IPS DF 4.7 (cell line): Measurements from ENCODE around the gene ANKLE2.

ENCODE experiments used
- DNase-seq: peaks from one replicate; pipeline ENCODE4 v3.0.0-alpha.2; 2013; ENCODE audit warnings: low spot score; ENCODE audit errors: extremely low read depth

The ANKLE2 gene

DNA sequence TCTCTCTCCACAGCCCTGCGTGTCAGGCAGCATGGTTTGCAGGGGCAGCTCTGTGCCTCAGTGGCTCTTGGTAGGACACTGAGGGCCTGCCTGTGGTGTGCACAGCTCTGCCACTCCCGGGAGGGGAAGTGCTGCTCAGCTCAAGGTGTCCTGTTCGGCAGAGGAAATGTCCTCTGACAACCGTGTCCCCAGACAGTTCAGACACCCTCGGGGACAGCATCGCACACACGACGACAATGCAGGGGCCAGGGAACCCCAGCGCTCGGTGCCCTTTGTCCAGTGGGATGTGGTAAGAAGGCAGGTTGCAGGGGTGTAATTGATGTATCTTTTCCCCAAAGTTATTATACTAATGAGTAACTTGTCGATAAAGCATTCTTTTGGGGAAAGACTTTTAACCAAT is 14.2 kb downstream of the ANKLE2 start:
- no peak for DNase-seq

DNA sequence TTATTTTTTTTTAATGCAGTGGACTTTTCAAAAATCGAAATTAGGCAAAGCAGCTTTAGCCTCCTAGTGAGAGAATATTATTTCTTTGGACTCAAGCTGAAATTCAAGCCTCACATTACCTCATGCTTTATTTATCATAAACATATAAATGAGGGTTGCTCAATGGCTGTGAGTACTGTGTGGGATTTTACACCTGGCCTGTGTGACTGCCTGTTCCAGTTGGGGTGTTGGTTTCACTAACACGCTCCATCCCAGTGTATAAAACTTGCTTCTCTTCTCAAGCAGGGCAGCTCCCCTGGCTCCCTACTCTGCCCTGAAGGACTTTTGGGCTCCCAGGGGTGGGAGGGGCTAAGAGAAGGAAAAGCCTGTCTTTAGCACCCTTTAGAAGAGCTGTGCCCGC is 15.0 kb downstream of the ANKLE2 start:
- no peak for DNase-seq

DNA sequence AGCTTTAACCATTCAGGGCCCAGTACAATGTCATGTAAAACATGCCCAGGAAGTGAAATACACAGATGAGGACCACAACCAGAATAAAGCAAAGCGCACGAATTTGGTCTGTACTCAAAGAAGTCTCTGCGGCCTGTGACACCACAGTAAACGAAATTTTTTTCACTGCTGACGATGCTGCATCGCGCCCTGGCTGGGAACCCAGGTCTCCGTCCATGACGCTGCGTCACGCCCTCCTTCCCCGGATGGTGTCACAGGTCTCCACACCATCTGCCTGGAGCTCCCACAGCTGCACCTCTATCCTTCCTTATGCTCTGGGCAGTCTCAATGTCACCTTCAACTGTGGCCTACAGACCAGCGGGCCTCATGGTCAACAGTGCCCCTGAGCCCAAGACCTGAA is 17.8 kb downstream of the ANKLE2 start:
- no peak for DNase-seq

DNA sequence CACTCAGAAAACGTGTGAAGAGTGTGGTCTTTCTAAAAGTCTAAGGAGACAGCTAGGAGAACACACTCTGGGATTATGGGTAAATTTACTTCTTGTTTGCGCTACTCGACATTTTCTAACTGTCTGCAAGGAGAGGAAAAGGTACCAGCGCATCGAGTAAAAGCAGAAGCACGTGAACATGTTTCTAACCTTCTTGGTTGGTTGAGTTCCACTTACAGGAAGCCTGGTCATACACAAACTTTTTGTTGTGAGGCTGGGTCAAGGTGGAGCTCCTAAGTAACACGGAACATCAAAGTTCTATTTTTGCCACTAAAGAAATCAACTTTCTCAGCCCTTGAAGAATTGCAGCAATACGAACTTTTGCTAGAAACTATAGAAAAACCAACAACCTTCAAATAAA is 20.0 kb downstream of the ANKLE2 start:
- no peak for DNase-seq

DNA sequence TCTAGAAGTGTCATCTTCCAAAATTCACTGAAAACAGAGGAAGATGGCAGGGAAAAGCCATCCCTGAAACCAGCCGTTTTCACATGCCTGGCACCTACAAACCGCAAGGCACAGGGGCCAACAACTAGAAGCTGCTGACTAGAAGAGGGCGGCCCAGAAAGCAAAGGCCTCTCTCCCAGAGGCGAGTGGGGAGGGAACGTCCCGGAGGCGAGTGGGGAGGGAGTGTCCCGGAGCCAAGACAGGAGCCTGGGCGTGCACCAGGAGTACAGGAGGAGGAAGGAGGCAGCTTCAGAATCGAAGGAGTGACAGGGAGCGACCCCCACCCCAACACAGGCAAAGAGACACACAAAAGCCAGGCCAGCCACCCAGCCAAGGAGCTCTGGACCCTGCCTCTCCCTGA is 21.0 kb downstream of the ANKLE2 start:
- DNase-seq: no peak

DNA sequence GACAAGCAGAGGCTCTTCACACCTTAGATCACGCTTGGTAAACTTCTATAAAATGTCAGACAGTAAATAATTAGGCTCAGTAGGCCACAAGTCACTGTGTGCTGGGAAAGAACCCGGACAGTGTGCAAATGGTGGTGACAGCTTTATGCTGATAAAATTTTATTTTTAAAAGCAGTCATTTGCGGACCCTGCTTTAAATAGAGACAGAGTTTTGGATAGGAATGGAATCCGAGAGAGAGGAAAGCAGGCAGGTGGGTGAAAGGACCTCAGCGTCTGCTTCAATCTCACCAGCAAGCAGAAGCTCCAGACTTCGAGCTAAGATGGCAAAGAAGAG is 21.4 kb downstream of the ANKLE2 start:
- DNase-seq: no peak

DNA sequence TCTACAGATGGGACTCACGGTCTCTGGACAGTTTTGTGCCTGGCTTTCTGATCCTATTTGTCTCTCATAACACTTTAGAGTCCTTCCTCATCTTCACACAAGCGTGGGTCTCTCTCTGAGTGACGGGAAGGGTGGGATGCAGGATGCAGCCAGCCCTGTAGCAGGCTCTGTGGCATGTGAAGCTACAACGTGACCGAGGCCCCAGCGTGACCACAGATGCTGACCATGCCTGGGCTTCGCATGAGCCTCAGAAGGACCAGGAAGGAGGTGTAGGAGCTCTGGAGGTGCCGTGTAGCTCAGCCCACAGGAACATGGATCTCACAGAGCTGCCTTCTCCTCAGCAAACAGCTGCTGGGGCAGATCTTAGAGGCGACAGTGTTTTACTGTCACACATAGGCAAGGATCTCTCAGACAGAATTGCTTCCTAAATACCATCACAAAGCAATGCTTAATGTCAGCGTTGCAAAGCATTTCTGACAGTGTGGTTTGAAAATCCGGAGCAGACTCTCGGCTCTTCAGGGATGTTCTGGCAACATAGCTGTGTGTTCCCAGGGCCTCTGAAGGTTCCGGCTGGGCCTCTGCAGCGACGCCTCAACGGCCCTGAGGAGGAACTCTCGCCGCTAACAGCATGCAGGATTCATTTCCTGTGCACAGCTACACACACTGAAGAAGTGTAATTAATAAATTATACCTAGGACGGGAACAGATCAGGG is 21.9 kb downstream of the ANKLE2 start:
- no peak for DNase-seq

DNA sequence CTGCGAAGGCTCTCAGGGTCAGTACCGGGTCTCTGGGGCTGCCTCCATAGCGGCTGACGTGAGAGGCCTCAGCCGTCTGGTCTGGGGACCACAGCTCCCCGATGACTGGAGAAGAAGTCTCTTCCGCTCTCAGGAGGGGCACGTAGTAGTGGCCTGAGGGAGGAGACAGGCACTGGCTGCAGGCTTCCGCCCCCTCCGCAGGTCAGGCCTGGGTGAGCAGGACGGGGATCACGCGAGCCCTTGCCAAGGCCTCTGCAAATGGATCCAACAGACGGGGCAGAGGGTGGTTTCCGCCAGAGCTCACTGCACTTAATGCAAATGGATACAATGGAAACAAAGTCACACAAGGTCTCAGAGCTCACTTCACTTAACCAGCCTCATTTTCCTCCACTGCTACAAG is 24.7 kb downstream of the ANKLE2 start:
- DNase-seq: no peak

DNA sequence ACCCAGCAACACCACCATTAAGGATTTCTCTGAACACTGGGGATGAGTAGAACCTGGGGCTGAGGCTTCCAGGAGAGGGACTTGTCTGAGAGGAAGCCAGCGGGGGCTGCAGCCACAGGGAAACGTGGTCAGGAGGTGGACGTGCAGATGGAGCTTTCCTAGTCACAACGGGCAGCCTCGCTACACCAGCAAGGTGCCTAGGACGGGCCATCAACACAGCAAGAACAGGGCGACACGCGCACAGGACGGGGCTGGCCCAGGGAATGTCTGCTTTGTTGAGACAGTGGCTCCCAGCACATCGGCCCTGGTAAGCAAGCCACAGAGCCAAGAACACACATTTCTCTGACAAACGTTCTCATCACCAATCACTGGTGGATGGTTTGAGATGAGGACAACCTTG is 25.3 kb downstream of the ANKLE2 start:
- no peak for DNase-seq

DNA sequence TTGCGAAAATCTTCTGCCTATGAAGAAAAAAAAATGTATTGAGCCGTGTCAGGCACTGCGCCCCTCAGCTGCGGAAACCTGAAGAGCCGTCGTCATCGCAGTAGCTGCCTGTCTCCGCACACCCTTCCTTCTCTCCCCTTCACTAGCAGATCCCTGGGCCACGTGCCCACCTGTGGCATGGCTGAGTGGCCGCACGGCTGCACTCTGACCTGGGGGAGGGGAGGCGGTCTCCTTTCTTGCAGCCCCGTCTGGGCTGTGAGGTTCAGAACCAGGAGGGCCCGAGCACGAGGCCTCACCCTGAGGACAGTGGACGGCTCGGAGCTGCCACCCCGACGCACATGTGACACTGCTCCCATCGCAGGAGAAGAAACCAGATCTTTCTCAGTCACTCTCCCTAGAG is 26.1 kb downstream of the ANKLE2 start:
- no peak for DNase-seq

DNA sequence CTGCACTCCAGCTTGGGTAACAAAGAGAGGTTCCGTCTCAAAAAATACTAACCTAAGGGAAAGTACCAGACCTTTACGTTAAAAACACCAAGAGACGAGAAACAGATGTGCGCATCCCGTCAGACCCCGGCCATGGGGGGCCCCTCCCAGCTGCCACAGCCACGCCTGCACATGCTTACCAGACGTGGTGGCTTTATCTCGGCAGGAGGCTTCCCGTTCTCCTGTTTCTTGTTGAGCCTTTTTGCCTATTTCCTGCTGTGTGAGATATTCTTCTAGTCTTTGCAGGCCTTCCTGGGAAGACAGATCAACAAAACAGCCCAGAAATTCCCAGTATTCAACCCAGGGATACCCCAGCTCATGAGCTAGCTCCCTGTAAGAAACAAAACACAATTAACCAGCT is 27.4 kb downstream of the ANKLE2 start:
- no peak for DNase-seq

DNA sequence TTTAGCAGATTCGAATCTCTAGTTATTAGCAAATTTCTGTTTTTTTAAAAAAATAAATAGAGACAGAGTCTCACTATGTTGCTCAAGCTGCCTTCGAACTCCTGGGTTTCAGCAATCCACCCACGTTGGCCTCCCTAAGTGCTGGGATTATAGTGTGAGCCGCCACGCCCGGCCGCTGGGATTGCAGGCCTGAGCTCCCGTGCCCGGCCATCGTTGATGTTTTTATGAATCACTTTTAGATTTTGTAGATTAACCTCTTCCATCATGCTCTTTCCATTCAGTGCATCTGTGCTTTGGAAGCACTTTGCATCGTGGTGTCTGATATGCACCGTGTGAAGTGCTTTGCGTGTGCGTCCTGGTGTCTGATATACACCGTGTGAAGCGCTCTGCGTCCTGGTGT is 30.1 kb downstream of the ANKLE2 start:
- DNase-seq: no peak

DNA sequence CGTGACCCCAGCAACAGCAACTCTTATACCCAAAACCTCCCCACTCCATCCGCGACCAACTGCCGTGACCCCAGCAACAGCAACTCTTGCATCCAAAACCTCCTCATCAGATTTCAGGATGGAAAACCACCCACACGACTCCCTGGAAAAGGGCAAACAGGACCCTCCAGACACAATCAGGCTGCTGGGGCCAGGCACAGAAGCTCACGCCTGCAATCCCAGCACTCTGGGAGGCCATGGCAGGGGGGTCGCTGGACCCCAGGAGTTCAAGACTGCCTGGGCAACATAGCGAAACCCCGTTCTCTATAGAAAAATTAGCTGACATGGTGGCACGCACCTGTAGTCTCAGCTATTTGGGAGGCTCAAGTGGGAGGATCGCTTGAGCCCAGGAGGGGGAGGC is 31.3 kb downstream of the ANKLE2 start:
- DNase-seq: no peak

DNA sequence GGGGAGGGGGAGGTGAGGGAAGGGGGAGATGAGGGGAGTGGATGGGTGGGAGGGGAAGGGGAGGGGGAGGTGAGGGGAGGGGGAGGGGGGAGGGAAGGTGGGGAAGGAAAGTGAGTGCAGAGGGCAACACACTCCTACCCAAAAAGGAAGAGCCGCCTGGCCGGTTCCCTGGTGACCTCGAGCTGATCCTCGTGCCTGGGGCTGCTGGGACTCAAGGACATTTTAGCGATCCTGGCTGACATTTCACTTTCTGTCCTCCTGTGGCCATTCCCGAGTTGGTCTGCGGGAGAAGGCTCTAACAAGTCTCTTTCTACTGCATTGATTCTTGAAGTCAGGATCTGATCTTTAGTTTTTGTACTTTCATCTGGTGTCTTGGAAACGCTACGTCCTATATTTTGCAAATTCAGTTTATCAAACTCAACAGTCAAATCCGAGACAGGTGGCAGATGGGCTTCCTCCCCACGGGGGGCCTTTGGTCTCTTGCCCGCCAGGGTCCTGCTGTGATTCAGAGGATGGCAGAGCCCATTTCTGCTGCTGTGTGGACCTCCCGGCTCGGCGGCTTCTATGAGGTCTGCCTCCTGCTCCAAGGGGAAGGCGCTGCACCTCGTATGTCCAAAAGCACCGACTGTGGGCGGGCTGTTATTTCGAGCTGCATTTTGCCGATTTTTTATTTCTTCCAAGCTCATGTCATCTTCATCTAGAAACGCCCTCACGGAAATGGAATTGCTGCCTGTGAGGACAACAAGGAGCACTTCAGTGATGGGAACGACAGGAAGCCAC is 31.9 kb downstream of the ANKLE2 start:
- no peak for DNase-seq

DNA sequence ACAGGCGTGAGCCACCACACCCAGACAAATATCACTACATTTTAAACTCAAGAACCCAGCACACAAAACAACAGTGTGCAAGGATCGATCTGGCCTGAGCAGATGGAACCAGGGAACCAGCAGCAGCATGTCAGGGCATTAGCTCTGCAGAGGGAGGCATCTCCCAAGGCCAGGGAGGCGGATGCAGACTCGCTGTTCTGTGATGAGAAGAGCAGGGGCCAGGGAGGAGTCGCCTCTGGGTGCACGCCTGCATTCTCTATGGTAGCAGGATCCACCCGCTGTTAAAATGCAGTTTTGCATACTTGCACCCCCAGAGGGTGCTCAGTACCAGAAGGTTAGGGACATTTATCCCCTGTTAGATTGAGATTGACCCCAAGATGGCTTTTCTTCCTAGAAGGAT is 33.1 kb downstream of the ANKLE2 start:
- DNase-seq: no peak

DNA sequence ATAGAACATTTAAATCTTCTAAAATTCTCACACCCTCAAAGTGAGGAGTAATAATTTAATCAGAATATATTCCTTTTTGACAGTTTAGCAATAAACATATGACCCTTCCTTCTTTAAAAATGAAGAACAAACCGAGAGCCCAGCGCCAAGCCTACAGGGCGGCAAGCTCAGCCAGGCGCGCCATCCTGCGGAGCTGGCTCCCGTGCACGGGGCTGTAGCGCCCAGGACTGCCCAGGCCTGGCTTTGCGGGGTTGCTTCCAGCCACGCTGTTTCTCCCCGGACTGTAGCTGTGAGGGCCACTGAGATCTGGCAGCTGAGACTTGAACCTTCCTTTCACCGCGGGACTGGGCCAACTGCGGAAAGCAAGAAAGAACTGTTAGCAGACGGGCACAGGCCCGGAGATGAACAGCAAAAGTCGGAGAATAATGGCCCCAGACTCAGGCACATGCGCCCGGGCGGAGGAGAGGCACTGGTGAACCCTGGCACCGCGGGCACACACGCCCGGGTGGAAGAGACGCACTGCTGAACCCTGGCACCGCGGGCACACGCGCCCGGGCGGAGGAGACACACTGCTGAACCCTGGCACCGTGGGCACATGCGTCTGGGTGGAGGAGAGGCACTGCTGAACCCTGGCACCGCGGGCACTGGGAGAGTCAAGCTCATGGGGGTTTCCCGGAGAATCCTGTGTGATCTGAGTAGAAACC is 34.4 kb downstream of the ANKLE2 start:
- no peak for DNase-seq

DNA sequence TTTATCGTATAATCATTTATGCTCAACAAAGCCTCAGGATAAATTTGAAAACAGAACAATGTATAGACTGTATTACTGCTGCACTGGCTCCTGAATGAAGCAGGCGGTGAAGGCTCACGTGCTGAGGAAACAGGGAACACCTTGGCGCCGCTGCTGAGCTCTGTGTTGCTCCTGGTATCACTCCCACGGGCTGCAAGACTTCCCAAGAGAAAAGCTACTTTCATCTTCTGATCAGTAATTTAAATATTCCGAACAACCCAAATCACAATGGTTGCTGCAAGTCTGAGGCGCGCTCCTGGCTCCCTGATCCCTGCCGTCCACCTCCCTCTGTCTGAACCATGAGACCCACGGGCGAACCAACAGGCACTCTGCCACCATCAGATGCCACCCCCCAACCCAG is 35.2 kb downstream of the ANKLE2 start:
- no peak for DNase-seq

DNA sequence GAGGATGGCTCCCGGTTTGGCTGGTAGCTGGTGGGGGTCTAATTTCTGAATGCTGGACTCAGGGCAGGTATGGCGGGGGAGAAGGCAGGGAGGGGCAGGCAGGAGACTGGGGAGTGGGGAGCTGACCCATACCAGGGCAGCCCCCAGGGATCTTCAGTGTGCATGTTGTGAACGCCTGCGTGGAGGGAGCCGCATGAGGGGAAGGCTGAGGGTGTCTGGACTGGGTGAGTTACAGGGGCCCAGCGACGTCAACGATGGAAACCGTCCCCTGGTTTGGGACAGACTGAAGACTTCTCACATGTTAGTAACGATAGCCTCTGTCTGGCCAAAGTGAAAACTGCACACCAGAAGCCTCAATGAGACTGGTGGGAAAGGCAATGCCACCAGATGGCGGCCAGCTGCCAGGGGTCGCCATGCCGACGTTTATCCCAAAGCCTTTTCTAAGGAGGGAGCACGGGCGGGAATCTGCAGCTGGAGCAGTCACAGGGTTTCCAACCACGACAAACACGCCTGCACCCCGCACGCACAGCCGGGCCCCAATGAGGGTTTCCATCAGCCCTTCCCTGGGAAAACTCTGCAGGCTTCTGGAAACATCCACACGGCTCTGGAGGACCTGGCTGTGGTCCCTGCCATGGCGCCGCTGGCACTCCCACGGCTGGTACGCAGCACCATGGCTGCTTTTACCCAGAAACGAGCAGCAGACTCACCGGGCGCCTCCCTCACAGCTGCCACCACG is 37.0 kb downstream of the ANKLE2 start:
- no peak for DNase-seq

DNA sequence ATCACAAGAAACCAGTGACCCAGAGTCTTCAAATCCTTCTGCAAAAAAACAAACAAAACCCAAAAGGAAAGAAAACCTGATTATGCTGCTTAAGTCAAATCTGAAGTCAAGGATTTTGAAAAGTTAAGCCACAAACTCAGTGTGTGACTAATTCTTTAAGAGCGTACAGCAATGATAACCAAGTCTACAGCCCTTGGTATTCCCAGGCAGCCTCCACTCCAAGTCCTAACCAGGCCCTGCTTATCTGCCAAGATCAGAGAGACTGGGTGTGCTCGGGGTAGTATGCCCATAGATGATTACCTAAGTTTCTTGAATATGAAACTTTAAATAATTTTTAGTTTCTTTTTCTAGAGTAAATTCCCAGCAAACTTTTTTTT is 37.9 kb downstream of the ANKLE2 start:
- DNase-seq: no peak

DNA sequence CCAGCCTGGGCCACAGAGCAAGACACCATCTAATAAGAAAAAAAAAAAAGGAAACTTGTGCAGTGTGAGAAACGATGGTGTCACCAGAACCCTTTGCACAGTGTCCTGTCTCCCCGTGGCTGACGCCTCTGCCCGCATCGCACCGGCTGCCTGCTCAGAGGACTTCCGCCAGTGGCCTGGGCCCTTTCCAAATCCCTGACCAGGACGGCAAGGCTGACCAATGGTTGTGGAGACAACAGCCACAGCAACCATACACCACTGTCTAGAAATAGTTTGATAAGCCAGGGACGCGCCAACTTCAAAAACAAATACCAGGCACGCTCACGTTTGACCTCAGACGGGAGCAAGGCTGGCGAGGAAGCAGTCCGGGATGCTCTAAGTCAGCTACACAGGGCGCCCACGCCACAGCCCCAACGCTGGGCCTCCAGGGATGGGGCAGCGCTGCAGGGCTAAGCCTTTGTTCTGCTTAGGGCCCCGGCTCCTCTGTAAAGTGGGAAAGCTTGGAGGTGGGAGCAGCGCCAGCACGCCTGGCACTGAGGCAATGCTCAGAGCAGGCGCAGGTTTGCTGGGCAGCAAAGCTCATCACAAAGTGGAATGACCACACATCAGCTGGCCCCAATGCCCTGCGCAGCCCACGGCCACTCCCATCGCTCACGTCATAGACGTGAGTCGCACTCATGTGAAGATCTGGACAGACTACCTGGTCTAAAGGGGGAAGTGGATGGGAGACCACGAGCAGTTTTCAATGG is 38.4 kb downstream of the ANKLE2 start:
- DNase-seq: no peak

DNA sequence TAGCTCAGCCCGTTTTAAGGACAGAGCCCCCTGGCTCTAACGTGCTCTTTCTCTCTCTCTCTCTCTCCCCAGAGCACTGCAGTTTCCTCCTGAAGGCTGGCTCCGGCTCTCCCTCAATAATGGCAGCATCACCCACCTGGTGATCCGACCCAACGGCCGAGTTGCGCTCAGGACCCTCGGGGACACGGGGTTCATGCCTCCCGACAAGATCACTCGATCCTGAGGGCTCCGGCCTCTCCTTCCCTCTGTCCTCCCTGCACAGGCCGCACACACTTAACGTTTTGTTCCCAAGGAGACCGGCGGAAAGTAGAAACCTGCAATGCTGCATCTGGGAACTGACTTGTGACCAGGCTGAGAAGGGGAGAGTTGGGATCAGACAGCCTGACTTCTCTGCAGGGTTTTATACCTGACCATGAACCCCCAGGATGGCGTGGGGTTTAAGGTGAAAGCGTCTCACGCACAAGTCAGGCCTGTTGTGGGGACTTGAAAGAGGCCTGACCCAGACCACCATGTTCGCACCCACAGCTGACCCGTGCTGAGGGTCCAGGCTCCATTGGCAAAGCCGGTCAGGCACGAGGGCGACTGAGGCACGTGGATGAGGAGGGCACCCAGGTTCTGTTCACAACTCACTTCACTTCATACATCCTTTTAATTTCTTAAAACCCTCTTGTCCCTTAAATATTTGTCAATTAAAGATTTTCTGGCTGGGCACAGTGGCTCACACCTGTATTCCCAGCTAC is 40.9 kb downstream of the ANKLE2 start:
- no peak for DNase-seq
